ENCODE data around the gene RAI14.

The RAI14 gene

DNA sequence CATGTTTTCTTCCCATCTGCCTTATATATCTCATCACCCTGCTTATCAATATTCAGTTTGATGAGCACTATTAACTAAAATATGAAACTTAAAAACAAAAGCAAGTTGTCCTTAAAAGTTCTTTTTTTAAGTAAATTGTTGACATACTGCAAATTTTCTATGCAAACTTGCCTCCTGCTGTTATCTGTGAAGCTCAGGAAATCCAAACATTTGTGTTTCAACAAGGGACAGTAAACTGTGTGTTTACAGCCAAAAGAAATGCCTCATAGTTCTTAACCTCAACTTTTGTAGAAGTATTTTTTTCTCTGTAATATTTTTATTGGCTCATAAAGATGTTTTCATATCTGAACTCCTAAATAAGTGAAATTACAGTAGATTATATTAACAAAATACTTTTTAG lies 175.2 kb downstream of the RAI14 start:
- no peak for DNase-seq

- DNase-seq, result no peak
These were observed 176.4 kb downstream of the RAI14 start for GRCh38 chr5:34832568-34832967.

- no peak for DNase-seq
These were observed 177.0 kb downstream of the RAI14 start for GRCh38 chr5:34833090-34833489.

GRCh38 chr5:34833976-34834793 lies 178.1 kb downstream of the RAI14 start:
- DNase-seq, result no peak

DNA sequence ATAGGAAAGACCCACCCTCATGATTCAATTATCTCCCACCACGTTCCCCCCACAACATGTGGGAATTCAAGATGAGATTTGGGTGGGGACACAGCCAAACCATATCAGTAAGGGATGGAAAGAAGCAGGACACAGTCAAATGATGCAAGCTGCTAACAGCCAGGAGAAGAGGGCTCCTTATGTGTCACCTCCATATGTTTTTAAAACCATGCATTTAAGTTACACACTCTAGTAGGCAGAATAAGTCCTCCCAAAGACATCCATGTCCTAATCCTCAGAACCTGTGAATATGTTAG lies 178.6 kb downstream of the RAI14 start:
- DNase-seq, result no peak

GRCh38 chr5:34835664-34836063 lies 179.5 kb downstream of the RAI14 start:
- DNase-seq, result no peak

DNA sequence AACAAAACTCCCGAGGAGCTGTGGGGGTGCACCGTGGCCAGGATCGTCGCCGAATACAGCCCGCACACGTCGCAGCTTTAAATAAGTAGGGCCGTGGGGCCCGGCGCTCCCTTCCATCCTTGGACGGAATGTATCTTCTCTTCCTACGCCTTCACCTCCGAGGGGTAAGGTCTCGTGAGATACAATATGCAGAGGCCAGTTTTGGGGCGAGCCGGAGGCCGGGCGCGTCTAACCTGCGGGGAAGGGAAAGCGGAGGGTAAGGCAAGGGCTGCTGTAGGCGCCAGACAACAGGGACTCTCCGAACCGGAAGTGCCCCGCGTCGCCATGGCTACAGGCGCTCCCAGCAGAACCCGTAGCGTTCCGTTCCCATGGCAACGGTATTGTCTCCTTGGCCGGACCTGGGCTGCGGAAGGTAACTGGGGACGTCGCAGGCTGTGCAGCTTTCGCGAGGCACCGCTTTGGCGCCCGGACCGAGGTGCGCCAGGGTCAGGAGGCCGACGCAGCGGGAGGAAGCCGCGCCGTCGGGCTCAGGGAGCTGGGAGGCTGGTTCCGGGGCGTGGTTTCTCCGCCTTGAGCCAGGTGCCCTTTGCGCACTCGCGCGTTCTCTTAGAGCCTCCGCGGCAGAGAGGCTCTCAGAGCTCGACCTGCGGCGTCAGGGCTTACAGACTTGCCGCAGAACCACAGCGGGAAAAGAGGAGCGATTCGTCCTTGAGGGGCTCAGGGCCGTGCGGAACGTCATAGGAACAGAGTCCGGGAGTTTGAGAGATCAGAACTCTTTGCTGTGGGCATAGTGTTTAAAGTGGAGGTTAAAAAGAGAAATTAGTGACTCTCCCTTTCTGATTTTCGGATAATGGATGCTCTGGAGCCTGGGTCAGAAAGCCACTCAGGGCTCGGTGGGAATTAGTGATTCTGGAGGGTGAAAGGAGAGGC lies 182.9 kb downstream of the RAI14 start, which contains the start of gene TTC23L:
Gene TTC23L, plus strand, starts transcription at position 380 of the 930 bp plus-strand sequence. CDS start 1,508 bp downstream, outside the sequence.
- DNase-seq, result peak; percentile 93

- DNase-seq, result no peak
These were observed 185.7 kb downstream of the RAI14 start for GRCh38 chr5:34841816-34842215.

GRCh38 chr5:34842554-34842953 lies 186.4 kb downstream of the RAI14 start:
- DNase-seq, result no peak

GRCh38 chr5:34843497-34843896 lies 187.4 kb downstream of the RAI14 start:
- no peak for DNase-seq

GRCh38 chr5:34844106-34844505 lies 188.0 kb downstream of the RAI14 start:
- DNase-seq, result no peak

DNA sequence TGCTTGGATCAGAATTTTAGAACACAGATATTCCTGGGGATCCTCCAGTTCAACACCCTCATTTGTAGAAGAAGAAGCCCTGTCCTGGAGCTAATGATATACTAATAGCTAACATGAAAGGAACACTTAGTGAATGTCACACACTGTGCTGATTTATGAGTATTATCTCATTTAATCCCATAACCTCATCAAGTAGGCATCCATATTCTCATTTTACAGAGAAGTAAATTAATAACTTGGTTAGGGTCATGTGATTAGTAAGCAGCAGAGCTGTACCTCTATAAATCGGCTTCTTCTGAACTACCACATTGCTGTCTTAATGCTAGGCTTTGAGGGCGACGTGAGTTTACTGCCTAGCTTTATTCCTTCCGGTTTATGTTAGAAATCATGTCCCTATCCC lies 188.9 kb downstream of the RAI14 start:
- DNase-seq, result no peak

- no peak for DNase-seq
These were observed 190.9 kb downstream of the RAI14 start for GRCh38 chr5:34847056-34847455.

DNA sequence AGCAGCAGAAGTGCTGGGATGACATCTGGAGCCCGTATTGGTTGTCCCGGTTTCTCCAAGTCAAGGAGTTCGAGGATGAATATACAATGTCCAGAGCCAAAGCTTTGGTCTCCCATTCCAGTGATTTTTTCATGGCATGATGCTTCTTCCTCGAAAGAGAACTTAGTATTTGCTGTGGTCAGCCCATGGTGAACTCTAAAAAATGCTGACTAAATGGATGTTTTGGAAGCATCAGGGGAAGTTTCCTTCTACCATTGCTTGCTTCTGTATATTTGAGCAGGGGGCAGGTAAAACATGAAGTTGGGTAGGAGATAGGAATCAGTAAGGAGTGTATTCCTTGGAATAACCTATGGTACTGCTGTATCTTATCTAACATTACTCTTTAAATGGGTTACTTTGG lies 191.4 kb downstream of the RAI14 start:
- DNase-seq, result no peak

DNA sequence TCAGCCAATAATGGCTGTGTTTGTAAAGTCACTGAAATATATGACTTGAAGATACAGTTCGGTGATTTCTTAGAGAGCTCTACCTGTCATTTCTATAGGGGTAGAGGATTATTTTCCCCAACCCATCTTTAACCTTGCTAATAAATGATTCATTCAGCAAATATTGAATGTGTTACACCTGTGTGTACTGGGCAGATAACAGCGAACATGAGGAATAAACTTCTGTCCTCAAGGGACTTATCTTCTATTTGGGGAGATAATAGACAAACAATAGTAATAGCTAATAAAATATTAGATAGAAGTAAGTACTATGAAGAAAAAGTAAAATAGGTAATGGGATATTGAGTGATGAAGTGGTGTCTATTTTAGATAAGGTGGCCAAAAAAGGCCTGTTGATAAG lies 192.1 kb downstream of the RAI14 start:
- DNase-seq, result no peak

DNA sequence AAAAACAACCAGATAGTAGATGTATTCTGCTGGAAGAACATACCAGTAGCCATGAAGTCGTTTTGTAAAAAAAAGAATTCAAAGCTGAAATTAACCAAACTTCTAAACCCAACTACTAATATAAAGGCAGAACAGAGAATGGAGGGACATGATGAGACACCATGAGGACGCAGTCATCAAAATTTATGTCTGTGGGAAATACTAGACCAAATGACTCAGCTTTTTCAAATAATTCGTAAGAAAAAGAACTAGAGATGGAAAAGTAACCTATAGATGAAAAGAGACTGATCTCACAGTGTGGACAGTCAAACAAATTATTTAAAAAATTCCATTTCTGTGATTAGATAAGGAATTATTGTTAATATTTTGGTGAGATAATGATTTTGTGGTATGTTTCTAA lies 193.1 kb downstream of the RAI14 start:
- no peak for DNase-seq

- no peak for DNase-seq
These were observed 198.5 kb downstream of the RAI14 start for GRCh38 chr5:34854459-34855174.

- no peak for DNase-seq
These were observed 201.0 kb downstream of the RAI14 start for GRCh38 chr5:34857161-34857560.

DNA sequence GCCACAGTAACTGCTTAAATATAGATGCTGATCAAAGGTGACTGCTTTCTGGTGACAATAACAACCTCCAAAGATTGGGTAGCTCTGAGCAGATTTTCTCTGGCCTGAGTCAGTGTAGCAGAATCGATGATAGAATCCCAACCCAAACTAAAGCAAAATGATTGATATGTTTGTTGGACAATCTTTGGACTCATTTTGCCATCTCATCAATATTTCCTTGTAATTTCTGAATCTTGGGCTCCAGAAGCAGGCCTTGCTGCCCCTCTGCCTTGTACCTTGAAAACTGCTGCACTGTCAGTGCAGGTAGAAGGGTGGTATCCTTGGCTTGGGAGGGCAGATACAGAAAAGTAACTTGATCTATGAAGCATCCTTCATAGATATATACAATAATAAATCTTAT lies 201.8 kb downstream of the RAI14 start:
- DNase-seq, result no peak

GRCh38 chr5:34858790-34859189 lies 202.7 kb downstream of the RAI14 start:
- no peak for DNase-seq

GRCh38 chr5:34859253-34859652 lies 203.1 kb downstream of the RAI14 start:
- no peak for DNase-seq

GRCh38 chr5:34863946-34864345 lies 207.8 kb downstream of the RAI14 start:
- no peak for DNase-seq

DNA sequence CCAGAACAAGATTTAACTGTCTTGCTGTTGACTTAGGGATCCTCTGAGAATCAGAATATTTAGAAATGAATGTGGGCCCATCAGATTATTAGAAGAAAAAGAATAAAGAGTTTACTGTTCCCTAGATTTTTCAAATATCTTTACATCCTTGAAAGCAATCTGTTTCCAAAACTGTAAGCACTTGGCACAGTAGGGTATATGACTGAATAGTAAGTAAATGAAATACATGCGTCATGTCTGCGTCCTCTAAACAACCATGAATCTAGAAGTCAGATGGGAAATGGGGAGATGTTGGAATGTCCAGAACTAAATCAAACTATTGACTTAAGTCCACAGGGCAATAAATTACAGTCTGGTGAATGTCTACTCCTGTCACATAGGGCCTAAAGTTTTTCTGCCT lies 209.0 kb downstream of the RAI14 start:
- DNase-seq, result no peak
